ENCODE data around the gene ZBTB9.
A peak's percentile ranks its signal among the peaks of the same experiment; 100 is the strongest.

ZBTB9 gene

GRCh38 chr6:33427585-33428223, 26.7 kb upstream of the ZBTB9 start:
- DNase-seq (ENCODE audit: low read depth) = no peak
- peak; percentile 7 for TF ChIP-seq CTCF (IDR thresholded peaks at IDR 0.05; ENCODE audit: low read depth, low read length, missing control alignments)
- H3K4me3 ChIP-seq (ENCODE audit: low read depth, low read length) = peak overlapping the region; percentile 60

GRCh38 chr6:33428224-33428965, 26.0 kb upstream of the ZBTB9 start:
- H3K4me3 ChIP-seq (ENCODE audit: low read depth, low read length) = peak overlapping the region; percentile 50
- TF ChIP-seq CTCF (IDR thresholded peaks at IDR 0.05; ENCODE audit: low read depth, low read length, missing control alignments) = peak; percentile 63
- DNase-seq (ENCODE audit: low read depth) = no peak

GRCh38 chr6:33428966-33429749, 25.2 kb upstream of the ZBTB9 start:
- no peak for TF ChIP-seq CTCF (IDR thresholded peaks at IDR 0.05; ENCODE audit: low read depth, low read length, missing control alignments)
- DNase-seq (ENCODE audit: low read depth) = no peak
- no peak overlapping the region for H3K4me3 ChIP-seq (ENCODE audit: low read depth, low read length)

GRCh38 chr6:33429750-33430052, 24.7 kb upstream of the ZBTB9 start:
- no peak for DNase-seq (ENCODE audit: low read depth)
- no peak overlapping the region for H3K4me3 ChIP-seq (ENCODE audit: low read depth, low read length)
- no peak for TF ChIP-seq CTCF (IDR thresholded peaks at IDR 0.05; ENCODE audit: low read depth, low read length, missing control alignments)

- no peak for DNase-seq (ENCODE audit: low read depth)
- H3K4me3 ChIP-seq (ENCODE audit: low read depth, low read length) = no peak overlapping the region
- no peak for TF ChIP-seq CTCF (IDR thresholded peaks at IDR 0.05; ENCODE audit: low read depth, low read length, missing control alignments)
Measured at GRCh38 chr6:33430334-33430733, 24.0 kb upstream of the ZBTB9 start.

- no peak for DNase-seq (ENCODE audit: low read depth)
- no peak for TF ChIP-seq CTCF (IDR thresholded peaks at IDR 0.05; ENCODE audit: low read depth, low read length, missing control alignments)
- peak overlapping the region; percentile 19 for H3K4me3 ChIP-seq (ENCODE audit: low read depth, low read length)
Measured at GRCh38 chr6:33430991-33431879, 23.1 kb upstream of the ZBTB9 start.

Measured in GM12864 (cell line).